ENCODE measurements around the gene KIF16B.

DNA sequence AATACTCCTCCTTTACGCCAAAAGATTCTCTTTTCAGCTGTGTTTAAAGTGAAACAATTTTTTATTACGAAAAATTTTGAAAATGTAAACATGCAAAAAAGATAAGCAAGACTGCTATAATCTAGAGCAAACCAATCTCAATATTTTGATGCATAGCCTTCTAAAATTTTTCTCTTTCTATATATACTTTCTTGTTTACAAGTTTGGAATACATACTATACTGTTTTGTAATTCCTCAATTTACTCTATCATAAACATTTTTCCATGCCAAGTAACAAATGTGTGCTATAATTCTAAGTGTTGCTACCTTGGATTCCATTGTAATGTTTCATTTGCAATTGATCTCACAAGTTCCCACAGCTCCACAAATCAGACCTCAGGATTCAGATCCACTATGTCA lies 43.1 kb upstream of the KIF16B start:
- TF ChIP-seq, protein P1, sequence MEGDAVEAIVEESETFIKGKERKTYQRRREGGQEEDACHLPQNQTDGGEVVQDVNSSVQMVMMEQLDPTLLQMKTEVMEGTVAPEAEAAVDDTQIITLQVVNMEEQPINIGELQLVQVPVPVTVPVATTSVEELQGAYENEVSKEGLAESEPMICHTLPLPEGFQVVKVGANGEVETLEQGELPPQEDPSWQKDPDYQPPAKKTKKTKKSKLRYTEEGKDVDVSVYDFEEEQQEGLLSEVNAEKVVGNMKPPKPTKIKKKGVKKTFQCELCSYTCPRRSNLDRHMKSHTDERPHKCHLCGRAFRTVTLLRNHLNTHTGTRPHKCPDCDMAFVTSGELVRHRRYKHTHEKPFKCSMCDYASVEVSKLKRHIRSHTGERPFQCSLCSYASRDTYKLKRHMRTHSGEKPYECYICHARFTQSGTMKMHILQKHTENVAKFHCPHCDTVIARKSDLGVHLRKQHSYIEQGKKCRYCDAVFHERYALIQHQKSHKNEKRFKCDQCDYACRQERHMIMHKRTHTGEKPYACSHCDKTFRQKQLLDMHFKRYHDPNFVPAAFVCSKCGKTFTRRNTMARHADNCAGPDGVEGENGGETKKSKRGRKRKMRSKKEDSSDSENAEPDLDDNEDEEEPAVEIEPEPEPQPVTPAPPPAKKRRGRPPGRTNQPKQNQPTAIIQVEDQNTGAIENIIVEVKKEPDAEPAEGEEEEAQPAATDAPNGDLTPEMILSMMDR (IDR thresholded peaks at IDR 0.05; ENCODE audit: low read depth, low read length) = no peak
- no peak for TF ChIP-seq EZH2phosphoT487 (IDR thresholded peaks at IDR 0.05; ENCODE audit: low read depth)
